Fibroblast of the aortic adventitia (primary cell): ENCODE data around the gene FAM204A. TPM values are rescaled to one million over a fixed set of nuclear protein-coding genes. Genes with fewer than 3 reads are reported as not detected.
A peak's percentile ranks its signal among the peaks of the same experiment; 100 is the strongest.

Experiments used
- DNase-seq: peaks from one replicate; pipeline ENCODE4 v3.0.0-alpha.2; 2010; ENCODE audit warnings: low read depth
- H3K4me3 ChIP-seq: 2 replicates; pipeline ENCODE4 v1.5.1; 2011; ENCODE audit warnings: low read depth, mild to moderate bottlenecking, control low read depth, low read length, moderate library complexity
- total RNA-seq: library from RNA; depleted of rRNA; stranded (reverse); fragments of >200 nt; gene quantifications from 2 replicates; pipeline ENCODE4 v1.2.3, GENCODE V29; 2012; ENCODE audit warnings: low replicate concordance
- TF ChIP-seq, protein P1 (sequence below): IDR thresholded peaks from 2 replicates; pipeline ENCODE4 v1.5.1; 2011; ENCODE audit warnings: mild to moderate bottlenecking, low read length, control low read depth, inconsistent platforms; ENCODE audit not compliant: insufficient read depth

FAM204A gene
- total RNA-seq, 1 donor = 103 TPM

DNA sequence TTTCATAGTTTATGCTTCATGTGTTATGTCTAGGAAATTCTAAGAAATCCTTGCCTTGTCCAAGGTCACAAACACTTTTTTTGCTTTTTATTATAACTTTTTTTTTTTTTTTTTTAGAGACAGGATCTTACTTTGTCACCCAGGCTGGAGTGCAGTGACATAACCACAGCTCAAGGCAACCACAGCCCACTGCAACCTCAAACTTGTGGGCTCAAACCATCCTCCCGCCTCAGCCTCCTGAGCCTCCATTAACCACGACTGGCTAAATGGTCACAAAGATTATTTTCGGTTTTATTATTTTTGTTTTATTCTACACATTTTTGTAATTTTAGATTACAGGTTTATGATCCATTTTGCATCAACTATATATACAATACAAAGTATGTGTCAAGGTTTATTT is 7.1 kb upstream of the FAM204A start:
- TF ChIP-seq, protein P1, sequence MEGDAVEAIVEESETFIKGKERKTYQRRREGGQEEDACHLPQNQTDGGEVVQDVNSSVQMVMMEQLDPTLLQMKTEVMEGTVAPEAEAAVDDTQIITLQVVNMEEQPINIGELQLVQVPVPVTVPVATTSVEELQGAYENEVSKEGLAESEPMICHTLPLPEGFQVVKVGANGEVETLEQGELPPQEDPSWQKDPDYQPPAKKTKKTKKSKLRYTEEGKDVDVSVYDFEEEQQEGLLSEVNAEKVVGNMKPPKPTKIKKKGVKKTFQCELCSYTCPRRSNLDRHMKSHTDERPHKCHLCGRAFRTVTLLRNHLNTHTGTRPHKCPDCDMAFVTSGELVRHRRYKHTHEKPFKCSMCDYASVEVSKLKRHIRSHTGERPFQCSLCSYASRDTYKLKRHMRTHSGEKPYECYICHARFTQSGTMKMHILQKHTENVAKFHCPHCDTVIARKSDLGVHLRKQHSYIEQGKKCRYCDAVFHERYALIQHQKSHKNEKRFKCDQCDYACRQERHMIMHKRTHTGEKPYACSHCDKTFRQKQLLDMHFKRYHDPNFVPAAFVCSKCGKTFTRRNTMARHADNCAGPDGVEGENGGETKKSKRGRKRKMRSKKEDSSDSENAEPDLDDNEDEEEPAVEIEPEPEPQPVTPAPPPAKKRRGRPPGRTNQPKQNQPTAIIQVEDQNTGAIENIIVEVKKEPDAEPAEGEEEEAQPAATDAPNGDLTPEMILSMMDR = no peak
- H3K4me3 ChIP-seq = no peak overlapping the region
- no peak for DNase-seq

DNA sequence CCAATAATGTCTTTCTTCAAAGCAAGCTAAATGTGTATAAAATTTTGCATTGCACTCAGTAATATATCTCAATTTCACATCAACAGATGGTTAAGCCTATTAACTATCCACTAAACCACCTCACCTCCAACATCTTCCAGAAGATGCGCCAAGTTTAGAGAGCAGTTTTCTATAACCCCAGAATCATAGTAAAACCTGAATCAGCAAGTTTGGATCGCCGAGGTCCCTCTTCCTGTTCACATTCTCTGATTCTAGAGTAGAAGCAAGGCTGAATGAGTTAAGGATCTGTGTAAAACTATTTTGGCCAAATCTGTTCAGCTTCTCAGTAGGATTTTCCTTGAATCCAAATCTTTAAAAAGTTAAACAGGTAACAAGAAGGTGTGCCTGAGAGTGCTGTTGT is 1.4 kb upstream of the FAM204A start:
- no peak overlapping the region for H3K4me3 ChIP-seq
- DNase-seq = no peak
- TF ChIP-seq, protein P1 = no peak

DNA sequence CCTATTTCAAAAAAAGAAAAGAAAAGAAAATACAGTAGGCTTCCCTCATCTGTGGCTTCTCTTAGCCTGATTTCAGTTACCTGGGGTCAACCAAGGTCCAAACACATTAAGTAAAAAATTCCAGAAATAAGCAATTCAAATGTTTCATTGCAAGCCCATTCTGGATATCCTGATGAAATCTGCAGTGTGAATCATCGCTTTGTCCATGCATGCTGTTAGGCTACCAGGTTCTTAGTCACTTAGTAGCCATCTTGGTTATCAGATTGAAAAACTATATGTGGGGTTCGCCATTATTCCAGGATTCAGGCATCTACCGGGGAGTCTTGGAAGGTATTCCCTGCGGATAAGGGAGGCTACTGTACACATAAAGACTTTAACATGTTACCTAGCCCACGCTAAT is 991 bp upstream of the FAM204A start:
- TF ChIP-seq, protein P1 = no peak
- DNase-seq = peak; percentile 20
- H3K4me3 ChIP-seq = no peak overlapping the region

DNA sequence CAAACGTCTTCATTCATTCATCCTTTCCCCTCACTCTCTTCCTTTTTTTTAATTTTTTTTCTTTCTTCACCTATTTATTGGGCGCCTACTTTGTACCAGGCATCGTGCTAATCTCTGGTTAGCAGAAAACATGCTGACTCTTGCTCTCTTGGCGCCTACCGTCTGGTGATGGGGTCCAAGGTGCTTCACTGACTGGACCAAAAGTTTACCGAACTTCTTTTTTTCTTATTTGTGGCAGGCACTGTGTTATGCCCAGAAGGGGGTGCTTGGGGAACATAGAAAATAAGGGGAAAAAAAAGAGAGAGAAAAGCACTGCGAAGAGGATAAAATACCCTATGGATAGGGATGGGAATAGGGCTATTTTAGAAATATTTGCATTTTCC is 505 bp upstream of the FAM204A start:
- TF ChIP-seq, protein P1 = peak; percentile 0
- DNase-seq = no peak

DNA sequence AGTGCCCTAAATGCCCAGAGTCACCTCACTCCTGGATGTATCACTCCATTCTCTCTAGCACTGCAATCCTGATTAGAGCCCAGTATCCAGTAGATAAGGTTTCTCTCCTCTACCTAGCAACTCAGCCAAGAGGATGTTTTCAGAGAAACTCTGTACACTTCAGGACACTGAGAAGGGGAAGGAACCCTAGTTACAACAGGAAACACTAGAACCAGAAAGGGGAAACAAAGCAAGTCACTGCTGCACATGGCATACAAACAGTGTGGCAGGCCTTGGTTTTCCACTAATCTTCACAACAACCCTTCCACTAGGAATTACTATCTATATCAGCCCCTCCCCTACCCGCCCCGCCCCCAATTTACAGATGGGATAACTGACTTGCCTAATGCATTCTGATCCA is 1.6 kb downstream of the FAM204A start:
- DNase-seq = no peak
- no peak overlapping the region for H3K4me3 ChIP-seq
- TF ChIP-seq, protein P1 = no peak

More for the DNA sequence above, 505 bp upstream of the FAM204A start:
- peak overlapping the region; percentile 95 for H3K4me3 ChIP-seq

DNA sequence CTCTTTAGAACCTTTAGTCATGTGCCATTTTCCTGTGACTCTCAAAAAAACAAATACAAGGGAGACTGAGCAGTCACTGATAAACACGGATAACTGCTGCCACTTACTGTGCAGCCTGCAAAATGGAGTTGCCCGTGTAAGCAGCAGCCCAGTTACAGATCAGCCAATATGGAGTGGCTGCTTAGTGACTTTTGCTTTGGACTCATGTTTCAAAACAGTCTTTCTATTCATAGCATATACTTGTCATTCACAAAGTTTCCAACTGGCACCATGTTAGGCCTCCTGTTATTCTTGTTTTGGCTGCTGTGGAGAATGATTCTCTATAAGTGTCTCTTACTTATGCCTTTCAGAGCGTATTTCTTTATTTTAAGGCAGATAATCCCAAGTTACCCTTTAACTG is 3.0 kb downstream of the FAM204A start:
- no peak overlapping the region for H3K4me3 ChIP-seq
- TF ChIP-seq, protein P1 = no peak
- no peak for DNase-seq

DNA sequence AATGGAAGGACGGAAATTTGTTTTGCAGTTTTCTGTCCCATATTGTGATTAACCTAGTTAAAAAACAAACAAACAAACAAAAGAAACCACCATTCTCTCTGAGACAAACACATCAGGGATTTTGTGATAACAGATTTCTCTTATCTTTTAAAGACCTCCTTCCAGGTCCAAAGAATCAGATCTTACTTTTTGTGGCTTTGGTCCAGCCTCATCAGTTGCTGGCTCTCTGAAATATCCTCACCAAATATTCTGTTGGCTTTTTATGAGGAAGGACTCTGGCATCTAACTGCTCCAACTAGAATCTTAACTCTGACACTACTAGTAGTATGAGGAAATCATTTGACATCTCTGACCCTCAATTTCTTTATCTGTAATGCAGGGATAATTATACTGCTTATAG is 4.8 kb downstream of the FAM204A start:
- TF ChIP-seq, protein P1 = no peak
- DNase-seq = no peak
- H3K4me3 ChIP-seq = no peak overlapping the region
